ENCODE results near the gene STAT6.

GRCh38 chr12:57112492-57113294 is 1.5 kb upstream of the STAT6 start:
- TF ChIP-seq ZNF292 (tag by site-specific recombination; IDR thresholded peaks at IDR 0.05; ENCODE audit: borderline replicate concordance, low read depth) (no peak), ZNF623 (tag by site-specific recombination; IDR thresholded peaks at IDR 0.05) (no peak), KLF8 (tag by site-specific recombination; IDR thresholded peaks at IDR 0.05) (no peak), CTCF (tag by site-specific recombination; IDR thresholded peaks at IDR 0.05) (no peak; the same call in 1 of the 2 replicates), YY1 (tag by site-specific recombination; IDR thresholded peaks at IDR 0.05) (no peak), REST (tag by site-specific recombination; IDR thresholded peaks at IDR 0.05) (no peak), ZBTB26 (tag by site-specific recombination; optimal IDR thresholded peaks at IDR 0.05) (no peak), ZNF133 (tag by site-specific recombination; IDR thresholded peaks at IDR 0.05) (no peak), TCF7L2 (IDR thresholded peaks at IDR 0.05; ENCODE audit: borderline replicate concordance, low read depth, low read length) (no peak), ZNF777 (tag by site-specific recombination; IDR thresholded peaks at IDR 0.05; ENCODE audit: borderline replicate concordance) (no peak), ZNF335 (tag by site-specific recombination; conservative IDR thresholded peaks at IDR 0.05) (no peak)
